Adipose tissue (tissue), 3 donors: ENCODE results near the gene DMP1. TPM values are rescaled to one million over a fixed set of nuclear protein-coding genes. Genes with fewer than 3 reads are reported as not detected.
"Not testable (repeated sequence)": the region's sequence is repeated elsewhere in the genome, so short reads cannot be mapped to it uniquely, and the experiment has no call there.

Source experiments
- H3K27ac ChIP-seq: one replicate; pipeline ENCODE4 v1.5.1; 2013; ENCODE audit warnings: low read depth, low read length
- WGBS, 3 donors: extraction: QIAGEN DNeasy Blood & Tissue Kit; methylation state at CpG; one replicate each; pipeline ENCODE4 v1.1.7; 2013; 5-methylcytosine and 5-hydroxymethylcytosine counted together
- polyA plus RNA-seq, 3 donors: library from polyadenylated mRNA; stranded (reverse); fragments of 200-250 nt; gene quantifications; one replicate each; pipeline ENCODE4 v1.2.3, GENCODE V29; 2013
- donor health status: healthy with polysubstance abuse.
- donor health status: Bipolar disorder and iron deficiency.
- donor health status: healthy.

DMP1 gene
- polyA plus RNA-seq, 3 donors = 0.03 TPM; not detected in 2

GRCh38 chr4:87669373-87669772 is 19.3 kb downstream of the DMP1 start:
- H3K27ac ChIP-seq = no peak overlapping the region
- 61 to 87% (median 83%) methylated on average over 3 of the region's 3 CpGs for WGBS, 3 donors

- 30 to 56% (median 31%) methylated on average over 7 of the region's 7 CpGs for WGBS, 3 donors
These were observed 27.7 kb downstream of the DMP1 start for GRCh38 chr4:87677731-87678130.

DNA sequence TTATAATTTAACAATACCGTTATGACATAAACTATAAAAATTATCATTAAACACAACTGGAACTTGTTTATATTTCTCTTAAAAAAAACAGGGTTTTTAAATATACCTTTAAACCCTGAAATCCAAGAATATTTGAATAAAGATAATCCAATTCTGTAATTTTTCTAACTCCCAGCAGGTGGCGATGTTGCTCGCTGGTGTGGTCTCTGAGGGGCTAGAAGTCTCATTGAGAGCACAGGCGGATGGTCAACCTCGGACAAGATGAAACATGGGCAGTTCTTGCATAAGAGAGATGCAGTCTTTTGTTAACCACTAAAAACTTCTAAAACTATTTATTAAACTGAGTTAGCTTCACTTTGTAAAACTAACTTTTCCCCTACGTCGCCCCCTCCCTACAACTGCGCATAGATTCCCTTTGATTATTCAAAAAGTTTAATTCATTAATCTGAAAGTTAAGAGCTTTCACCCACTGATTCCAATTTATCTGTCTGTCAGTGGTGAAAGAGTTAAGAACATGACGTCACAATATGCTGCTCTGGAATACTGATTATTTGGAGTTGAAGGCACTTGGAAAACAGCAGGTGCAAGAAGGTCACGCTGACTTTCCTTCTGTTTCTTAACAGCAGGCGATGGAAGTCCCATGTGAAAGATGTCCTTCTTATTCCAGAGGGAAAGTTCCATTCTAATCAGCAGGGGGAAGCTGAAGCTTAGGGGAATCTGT is 29.5 kb downstream of the DMP1 start:
- 35 to 47% (median 40%) methylated on average over 11 of the region's 11 CpGs for WGBS, 3 donors
- no peak overlapping the region for H3K27ac ChIP-seq

More at GRCh38 chr4:87677731-87678130, 27.7 kb downstream of the DMP1 start:
- H3K27ac ChIP-seq = no peak overlapping the region

GRCh38 chr4:87680271-87680670 is 30.2 kb downstream of the DMP1 start:
- WGBS, 3 donors = 65 to 81% (median 74%) methylated on average over 5 of the region's 5 CpGs
- H3K27ac ChIP-seq = no peak overlapping the region

DNA sequence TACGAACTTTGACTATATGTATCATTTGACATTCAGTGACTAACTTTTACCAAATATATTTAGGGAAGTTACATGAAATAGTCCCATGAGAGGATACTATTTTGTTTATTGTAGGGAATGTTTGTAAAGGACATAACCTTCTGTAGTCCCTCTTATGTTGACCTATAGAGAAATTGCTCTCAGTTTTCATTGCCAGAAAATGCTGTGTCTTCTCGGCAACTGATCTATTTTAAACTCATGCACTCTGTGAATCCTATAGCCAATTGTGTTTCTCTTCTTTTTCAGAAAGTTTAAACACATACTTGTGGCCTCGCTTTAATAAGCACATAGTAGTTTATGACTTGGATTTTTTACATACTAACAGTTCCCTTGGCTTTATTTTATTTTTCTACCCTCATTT is 38.2 kb downstream of the DMP1 start:
- no peak overlapping the region for H3K27ac ChIP-seq
- 80 to 84% (median 81%) methylated on average over 3 of the region's 3 CpGs for WGBS, 3 donors

DNA sequence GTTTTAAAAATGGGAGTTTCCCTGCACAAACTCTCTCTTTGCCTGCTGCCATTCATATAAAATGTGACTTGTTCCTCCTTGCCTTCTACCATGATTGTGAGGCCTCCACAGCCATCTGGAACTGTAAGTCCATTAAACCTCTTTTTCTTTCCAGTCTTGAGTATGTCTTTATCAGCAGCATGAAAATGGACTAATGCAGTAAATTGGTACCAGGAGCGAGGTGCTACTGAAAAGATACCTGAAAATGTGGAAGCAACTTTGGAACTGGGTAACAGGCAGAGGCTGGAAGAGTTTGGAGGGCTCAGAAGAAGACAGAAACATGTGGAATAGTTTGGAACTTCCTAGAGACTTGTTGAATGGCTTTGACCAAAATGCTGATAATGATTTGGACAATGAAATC is 40.9 kb downstream of the DMP1 start:
- H3K27ac ChIP-seq = not testable (repeated sequence)
- WGBS, 3 donors = 84 to 87% (median 86%) methylated on average over 1 of the region's 1 CpG

- not testable (repeated sequence) for H3K27ac ChIP-seq
- 10 to 49% (median 42%) methylated on average over 1 of the region's 1 CpG for WGBS, 3 donors
These were observed 42.0 kb downstream of the DMP1 start for GRCh38 chr4:87692060-87692459.

GRCh38 chr4:87697272-87697671 is 47.2 kb downstream of the DMP1 start:
- H3K27ac ChIP-seq = no peak overlapping the region
- 79 to 94% (median 88%) methylated on average over 5 of the region's 5 CpGs for WGBS, 3 donors

- WGBS, 3 donors = 76 to 93% (median 92%) methylated on average over 2 of the region's 2 CpGs
- no peak overlapping the region for H3K27ac ChIP-seq
These were observed 47.9 kb downstream of the DMP1 start for GRCh38 chr4:87697945-87698344.

DNA sequence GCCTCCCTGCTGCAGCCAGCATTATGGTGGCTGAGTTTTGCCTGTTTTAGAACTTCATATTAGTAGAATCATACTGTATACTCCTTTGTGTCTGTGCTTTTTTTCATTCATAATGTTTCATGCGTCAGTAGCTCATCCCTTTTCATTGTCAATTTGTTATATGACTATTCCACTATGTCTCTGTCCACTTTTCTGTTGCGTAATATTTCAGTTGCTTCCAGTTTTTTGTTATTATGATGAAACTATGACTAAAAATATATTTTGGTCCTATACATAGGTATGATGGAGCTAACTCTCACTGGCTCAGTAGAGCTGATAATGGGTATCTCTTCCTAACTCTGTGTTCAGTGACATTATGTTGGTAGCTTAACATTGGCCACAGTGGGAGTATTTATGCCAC is 48.3 kb downstream of the DMP1 start:
- WGBS, 3 donors = 92 to 97% (median 96%) methylated on average over 2 of the region's 2 CpGs
- H3K27ac ChIP-seq = no peak overlapping the region

DNA sequence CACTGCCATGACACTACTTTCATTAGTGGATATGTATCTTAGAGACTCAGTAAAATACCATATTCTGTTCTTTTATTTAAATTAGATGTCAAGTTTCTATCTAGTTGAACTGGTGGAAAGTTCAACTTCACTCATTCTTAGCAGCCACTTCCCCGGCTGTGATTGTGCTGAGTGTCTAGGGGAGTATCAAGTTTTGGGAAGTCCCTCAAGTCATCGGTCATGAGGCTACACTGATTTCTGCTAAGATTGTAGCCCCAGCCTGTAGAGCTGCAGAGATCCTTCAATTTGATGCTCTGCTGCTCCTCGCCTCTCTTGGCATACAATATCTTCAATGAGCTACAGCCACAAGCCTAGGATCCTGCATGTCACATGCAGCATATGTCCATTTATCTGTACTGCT is 53.9 kb downstream of the DMP1 start:
- WGBS, 3 donors = 86 to 88% (median 86%) methylated on average over 3 of the region's 3 CpGs
- no peak overlapping the region for H3K27ac ChIP-seq

- WGBS, 3 donors = 68 to 72% (median 72%) methylated on average over 4 of the region's 4 CpGs
These were observed 57.3 kb downstream of the DMP1 start for GRCh38 chr4:87707279-87707918.

More at GRCh38 chr4:87707279-87707918, 57.3 kb downstream of the DMP1 start:
- H3K27ac ChIP-seq = no peak overlapping the region

Other genes starting within 250 kb of the DMP1 start
- gene NUDT9, start 227.7 kb upstream of the DMP1 start, polyA plus RNA-seq = 10 to 100 TPM; 21.8 to 35.4 (median 27.9) TPM
- 100 to 1,000 TPM; 144 to 416 (median 337) TPM for gene SPARCL1, start 120.9 kb upstream of the DMP1 start, polyA plus RNA-seq
- under 1 TPM in 1 of 3 donors, not detected in 2; 0.11 TPM for gene DSPP, start 41.8 kb upstream of the DMP1 start, polyA plus RNA-seq
- gene IBSP, start 149.3 kb downstream of the DMP1 start, polyA plus RNA-seq = under 1 TPM in 1 of 3 donors, not detected in 2; 0.15 TPM
- not detected for gene MEPE, start 182.7 kb downstream of the DMP1 start, polyA plus RNA-seq